HEK293 (cell line): ENCODE data around the gene TAS1R3.

ENCODE experiments used
- ATF2 ChIP-seq: fragments of 450-650 bp; formaldehyde crosslinking; IDR thresholded peaks from 2 replicates; pipeline ENCODE4 v1.5.1; 2016; ENCODE audit warnings: missing biosample characterization, missing genetic modification characterization, low read depth
- GLIS1 ChIP-seq: fragments of 450-650 bp; formaldehyde crosslinking; IDR thresholded peaks from 2 replicates; pipeline ENCODE4 v1.5.1; 2016; ENCODE audit warnings: missing biosample characterization, missing genetic modification characterization
- HOXA7 ChIP-seq: sonication (generic); formaldehyde crosslinking; IDR thresholded peaks from 2 replicates; pipeline ENCODE4 v1.8.1; 2022; ENCODE audit warnings: missing genetic modification reagents, borderline replicate concordance
- INSM2 ChIP-seq: fragments of 450-650 bp; formaldehyde crosslinking; IDR thresholded peaks from 2 replicates; pipeline ENCODE4 v1.5.1; 2016; ENCODE audit warnings: missing biosample characterization, missing genetic modification characterization
- KLF10 ChIP-seq: fragments of 450-650 bp; IDR thresholded peaks from 2 replicates; pipeline ENCODE4 v1.5.1; 2018; ENCODE audit warnings: missing biosample characterization, mild to moderate bottlenecking, missing genetic modification characterization
- KLF16 ChIP-seq: fragments of 450-650 bp; formaldehyde crosslinking; IDR thresholded peaks from 2 replicates; pipeline ENCODE4 v1.5.1; 2017; ENCODE audit warnings: missing biosample characterization, missing genetic modification characterization
- KLF9 ChIP-seq: fragments of 450-650 bp; formaldehyde crosslinking; IDR thresholded peaks from 2 replicates; pipeline ENCODE4 v1.5.1; 2016; ENCODE audit warnings: missing biosample characterization, missing genetic modification characterization, low read depth
- MYNN ChIP-seq: fragments of 450-650 bp; formaldehyde crosslinking; IDR thresholded peaks from 2 replicates; pipeline ENCODE4 v1.5.1; 2016; ENCODE audit warnings: missing biosample characterization, missing genetic modification characterization, borderline replicate concordance
- PBX3 ChIP-seq: sonication (generic); formaldehyde crosslinking; IDR thresholded peaks from 2 replicates; pipeline ENCODE4 v1.8.1; 2022; ENCODE audit warnings: mild to moderate bottlenecking, moderate library complexity, missing genetic modification reagents
- SP3 ChIP-seq: fragments of 450-650 bp; formaldehyde crosslinking; IDR thresholded peaks from 2 replicates; pipeline ENCODE4 v1.5.1; 2016; ENCODE audit warnings: missing biosample characterization, missing genetic modification characterization
- TRIM28 ChIP-seq: IDR thresholded peaks from 2 replicates; pipeline ENCODE4 v1.6.1; 2011; ENCODE audit warnings: low read length, control low read depth, borderline replicate concordance
- YY2 ChIP-seq: fragments of 450-650 bp; formaldehyde crosslinking; IDR thresholded peaks from 2 replicates; pipeline ENCODE4 v1.5.1; 2016; ENCODE audit warnings: missing biosample characterization, missing genetic modification characterization
- ZIC2 ChIP-seq: fragments of 450-650 bp; formaldehyde crosslinking; IDR thresholded peaks from 2 replicates; pipeline ENCODE4 v1.5.1; 2016; ENCODE audit warnings: missing biosample characterization, missing genetic modification characterization
- ZNF121 ChIP-seq: fragments of 450-650 bp; formaldehyde crosslinking; IDR thresholded peaks from 2 replicates; pipeline ENCODE4 v1.5.1; 2016; ENCODE audit warnings: missing biosample characterization, missing genetic modification characterization
- ZNF146 ChIP-seq: fragments of 450-650 bp; formaldehyde crosslinking; IDR thresholded peaks from 2 replicates; pipeline ENCODE4 v1.5.1; 2016; ENCODE audit warnings: missing biosample characterization, missing genetic modification characterization
- ZNF2 ChIP-seq: fragments of 450-650 bp; formaldehyde crosslinking; IDR thresholded peaks from 2 replicates; pipeline ENCODE4 v1.5.1; 2016; ENCODE audit warnings: missing biosample characterization, missing genetic modification characterization
- ZNF280C ChIP-seq: fragments of 450-650 bp; formaldehyde crosslinking; IDR thresholded peaks from 2 replicates; pipeline ENCODE4 v1.5.1; 2016; ENCODE audit warnings: missing biosample characterization, missing genetic modification characterization
- ZNF335 ChIP-seq: fragments of 450-650 bp; formaldehyde crosslinking; conservative IDR thresholded peaks from 2 replicates; pipeline ENCODE4 v1.5.1; 2016; ENCODE audit warnings: missing biosample characterization, missing genetic modification characterization
- ZNF366 ChIP-seq: fragments of 450-650 bp; formaldehyde crosslinking; conservative IDR thresholded peaks from 2 replicates; pipeline ENCODE4 v1.5.1; 2016; ENCODE audit warnings: missing biosample characterization, missing genetic modification characterization
- ZNF391 ChIP-seq: fragments of 450-650 bp; formaldehyde crosslinking; IDR thresholded peaks from 2 replicates; pipeline ENCODE4 v1.5.1; 2016; ENCODE audit warnings: low read depth, missing biosample characterization, missing genetic modification characterization, borderline replicate concordance
- ZNF398 ChIP-seq: fragments of 450-650 bp; formaldehyde crosslinking; IDR thresholded peaks from 2 replicates; pipeline ENCODE4 v1.5.1; 2017; ENCODE audit warnings: missing biosample characterization, missing genetic modification characterization
- ZNF501 ChIP-seq: fragments of 450-650 bp; formaldehyde crosslinking; IDR thresholded peaks from 2 replicates; pipeline ENCODE4 v1.5.1; 2016; ENCODE audit warnings: missing biosample characterization, missing genetic modification characterization
- ZNF585B ChIP-seq: fragments of 450-650 bp; formaldehyde crosslinking; IDR thresholded peaks from 2 replicates; pipeline ENCODE4 v1.5.1; 2016; ENCODE audit warnings: missing biosample characterization, missing genetic modification characterization
- ZNF629 ChIP-seq: fragments of 450-650 bp; formaldehyde crosslinking; IDR thresholded peaks from 2 replicates; pipeline ENCODE4 v1.5.1; 2017; ENCODE audit warnings: missing biosample characterization, missing genetic modification characterization
- ZNF654 ChIP-seq: fragments of 450-650 bp; formaldehyde crosslinking; IDR thresholded peaks from 2 replicates; pipeline ENCODE4 v1.5.1; 2016; ENCODE audit warnings: low read depth, missing biosample characterization, missing genetic modification characterization
- ZNF677 ChIP-seq: fragments of 450-650 bp; IDR thresholded peaks from 2 replicates; pipeline ENCODE4 v1.5.0; 2018; ENCODE audit warnings: missing biosample characterization, mild to moderate bottlenecking, missing genetic modification characterization, moderate library complexity
- ZNF76 ChIP-seq: fragments of 450-650 bp; formaldehyde crosslinking; IDR thresholded peaks from 2 replicates; pipeline ENCODE4; 2016; ENCODE audit warnings: low read depth, missing biosample characterization, missing genetic modification characterization, borderline replicate concordance
- ZNF768 ChIP-seq: fragments of 450-650 bp; formaldehyde crosslinking; IDR thresholded peaks from 2 replicates; pipeline ENCODE4 v1.5.1; 2018; ENCODE audit warnings: missing biosample characterization, mild to moderate bottlenecking, missing genetic modification characterization
- ZSCAN18 ChIP-seq: fragments of 450-650 bp; formaldehyde crosslinking; IDR thresholded peaks from 2 replicates; pipeline ENCODE4 v1.5.1; 2016; ENCODE audit warnings: missing biosample characterization, missing genetic modification characterization

TAS1R3 gene

GRCh38 chr1:1304331-1305299 lies 26.5 kb upstream of the TAS1R3 start (continued):
- no peak for TF ChIP-seq PBX3
- no peak for TF ChIP-seq TRIM28
- no peak for TF ChIP-seq HOXA7 (CRISPR knock-in tag)
- peak; percentile 96 for TF ChIP-seq ZNF629
- TF ChIP-seq ZNF654 (tag by site-specific recombination) = no peak
- 0 out of 2 replicates have a peak, but pooled peaks have one; percentile 27 for TF ChIP-seq MYNN
- TF ChIP-seq ZSCAN18 (tag by site-specific recombination) = 0 out of 2 replicates have a peak, but pooled peaks have one; percentile 31
- TF ChIP-seq ZNF121 (tag by site-specific recombination) = no peak
- peak; percentile 63; the same call in 1 of the 2 replicates for TF ChIP-seq ZNF391
- no peak for TF ChIP-seq ZNF146 (tag by site-specific recombination)
- TF ChIP-seq YY2 (tag by site-specific recombination) = 0 out of 2 replicates have a peak, but pooled peaks have one; percentile 21
- TF ChIP-seq SP3 = peak; percentile 61
- peak; percentile 99 for TF ChIP-seq ZNF366 (tag by site-specific recombination)
- peak; percentile 92 for TF ChIP-seq GLIS1 (tag by site-specific recombination)
- no peak for TF ChIP-seq ZNF768 (tag by site-specific recombination)
- peak; percentile 66 for TF ChIP-seq ZNF398
- no peak for TF ChIP-seq ZNF280C (tag by site-specific recombination)
- 0 out of 2 replicates have a peak, but pooled peaks have one; percentile 66 for TF ChIP-seq ZNF501 (tag by site-specific recombination)
- peak; percentile 74 for TF ChIP-seq KLF10 (tag by site-specific recombination)
- peak; percentile 75; the same call in 1 of the 2 replicates for TF ChIP-seq KLF16 (tag by site-specific recombination)
- TF ChIP-seq ZNF76 (tag by site-specific recombination) = peak; percentile 82
- TF ChIP-seq ZNF585B (tag by site-specific recombination) = no peak
- TF ChIP-seq ZNF2 (tag by site-specific recombination) = peak; percentile 45; the same call in 1 of the 2 replicates
- TF ChIP-seq KLF9 = peak; percentile 84
- TF ChIP-seq ZNF335 (tag by site-specific recombination) = peak; percentile 96
- 0 out of 2 replicates have a peak, but pooled peaks have one; percentile 63 for TF ChIP-seq INSM2
- TF ChIP-seq ZNF677 (tag by site-specific recombination) = no peak
- peak; percentile 98 for TF ChIP-seq ATF2 (tag by site-specific recombination)
- TF ChIP-seq ZIC2 (tag by site-specific recombination) = peak; percentile 91
